ENCODE results near the gene SLC22A13. TPM values are rescaled to one million over a fixed set of nuclear protein-coding genes. Genes with fewer than 3 reads are reported as not detected.

The SLC22A13 gene
- total RNA-seq, 2 experiments from 2014 or later: 0.25 to 0.28 TPM

DNA sequence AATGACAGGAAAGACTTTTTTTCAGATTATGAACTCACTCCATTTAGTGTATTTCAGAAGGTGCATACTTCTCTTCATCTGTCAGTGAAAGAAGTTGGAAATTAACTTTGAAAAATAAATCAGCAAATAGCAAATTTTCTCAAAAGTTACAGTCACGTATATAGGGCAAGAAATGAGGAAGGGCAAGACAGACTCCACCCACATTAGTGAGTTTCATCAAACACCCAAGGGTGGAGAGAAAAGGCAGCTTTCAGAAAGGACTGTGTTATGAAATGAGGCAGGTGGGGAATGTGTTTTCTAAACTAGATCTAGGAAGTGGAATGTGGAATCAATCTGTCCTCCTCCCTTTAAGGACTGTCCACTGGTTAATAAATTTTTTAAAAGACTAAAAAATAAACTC lies 2.9 kb downstream of the SLC22A13 start:
- peaks cover 14% of the 10 kb centered on the region for H3K4me1 Mint-ChIP-seq
- ChIA-PET CTCF (no interaction called here), POLR2A (no interaction called here)
- peaks cover 3% of the 10 kb centered on the region for H3K36me3 Mint-ChIP-seq (ENCODE audit: low read depth)
- H3K27me3 Mint-ChIP-seq: no peaks in the 10 kb centered on the region
- no peak for DNase-seq
- H3K4me3 Mint-ChIP-seq: no peak overlapping the region
- H3K27ac Mint-ChIP-seq: no peak overlapping the region
- no peaks in the 10 kb centered on the region for H3K9me3 Mint-ChIP-seq

GRCh38 chr3:38270606-38271005 lies 5.0 kb downstream of the SLC22A13 start:
- POLR2A ChIA-PET: no interaction called here
- Mint-ChIP-seq H3K9me3 (no peaks in the 10 kb centered on the region), H3K27ac (no peak overlapping the region), H3K36me3 (ENCODE audit: low read depth) (peaks cover 3% of the 10 kb centered on the region), H3K4me3 (no peak overlapping the region), H3K27me3 (no peaks in the 10 kb centered on the region), H3K4me1 (peaks cover 14% of the 10 kb centered on the region)
- CTCF ChIA-PET: no interaction called here
- no peak for DNase-seq

DNA sequence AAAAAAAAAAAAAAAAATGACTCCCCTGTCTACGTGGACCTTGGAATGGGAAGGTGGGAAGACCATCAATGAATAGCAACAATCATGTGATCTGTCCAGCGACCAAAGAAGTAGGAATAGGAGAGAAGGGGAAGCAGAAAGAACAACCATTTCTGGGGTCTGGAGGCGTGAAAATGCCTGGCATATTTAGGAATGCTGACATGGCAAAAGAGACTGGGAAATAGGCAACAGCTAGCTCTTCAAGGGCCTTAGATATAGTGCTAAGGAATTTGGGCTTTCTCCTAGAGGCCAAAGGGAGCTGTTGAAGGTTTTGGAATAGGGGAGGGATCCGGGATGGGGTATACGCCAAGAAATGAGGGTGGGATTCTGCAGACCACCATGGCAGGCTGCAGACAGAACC lies 5.9 kb downstream of the SLC22A13 start:
- no peaks in the 10 kb centered on the region for H3K9me3 Mint-ChIP-seq
- H3K36me3 Mint-ChIP-seq (ENCODE audit: low read depth): peaks cover 3% of the 10 kb centered on the region
- ChIA-PET CTCF (no interaction called here), POLR2A (no interaction called here)
- no peak overlapping the region for H3K4me3 Mint-ChIP-seq
- no peak overlapping the region for H3K27ac Mint-ChIP-seq
- DNase-seq: no peak
- no peaks in the 10 kb centered on the region for H3K27me3 Mint-ChIP-seq
- peaks cover 12% of the 10 kb centered on the region for H3K4me1 Mint-ChIP-seq

GRCh38 chr3:38274864-38275649 lies 9.4 kb downstream of the SLC22A13 start:
- CTCF ChIA-PET: no interaction called here
- no peaks in the 10 kb centered on the region for H3K27me3 Mint-ChIP-seq
- H3K4me1 Mint-ChIP-seq: no peaks in the 10 kb centered on the region
- no peak overlapping the region for H3K27ac Mint-ChIP-seq
- peaks cover 3% of the 10 kb centered on the region for H3K36me3 Mint-ChIP-seq (ENCODE audit: low read depth)
- POLR2A ChIA-PET: no interaction called here
- no peak for DNase-seq
- H3K9me3 Mint-ChIP-seq: no peaks in the 10 kb centered on the region
- no peak overlapping the region for H3K4me3 Mint-ChIP-seq

- CTCF ChIA-PET: no interaction called here
- Mint-ChIP-seq H3K27ac (no peak overlapping the region), H3K36me3 (ENCODE audit: low read depth) (peaks cover 3% of the 10 kb centered on the region)
Observed at GRCh38 chr3:38275658-38276057, 10.0 kb downstream of the SLC22A13 start.

GRCh38 chr3:38276081-38276916 lies 10.7 kb downstream of the SLC22A13 start:
- Mint-ChIP-seq H3K27me3 (no peaks in the 10 kb centered on the region), H3K9me3 (no peaks in the 10 kb centered on the region), H3K36me3 (ENCODE audit: low read depth) (no peaks in the 10 kb centered on the region), H3K4me1 (no peaks in the 10 kb centered on the region), H3K27ac (no peak overlapping the region), H3K4me3 (no peak overlapping the region)
- ChIA-PET POLR2A (no interaction called here), CTCF (no interaction called here)
- DNase-seq: no peak

More at GRCh38 chr3:38275658-38276057, 10.0 kb downstream of the SLC22A13 start:
- DNase-seq: no peak
- POLR2A ChIA-PET: no interaction called here
- Mint-ChIP-seq H3K4me3 (no peak overlapping the region), H3K27me3 (no peaks in the 10 kb centered on the region), H3K4me1 (no peaks in the 10 kb centered on the region), H3K9me3 (no peaks in the 10 kb centered on the region)

GRCh38 chr3:38276917-38277630 lies 11.5 kb downstream of the SLC22A13 start:
- POLR2A ChIA-PET: no interaction called here
- no peaks in the 10 kb centered on the region for H3K36me3 Mint-ChIP-seq (ENCODE audit: low read depth)
- no peak for DNase-seq
- no peak overlapping the region for H3K27ac Mint-ChIP-seq
- no peak overlapping the region for H3K4me3 Mint-ChIP-seq
- no peaks in the 10 kb centered on the region for H3K9me3 Mint-ChIP-seq
- CTCF ChIA-PET: no interaction called here
- H3K27me3 Mint-ChIP-seq: no peaks in the 10 kb centered on the region
- H3K4me1 Mint-ChIP-seq: no peaks in the 10 kb centered on the region

GRCh38 chr3:38278841-38279240 lies 13.2 kb downstream of the SLC22A13 start:
- no peak for DNase-seq
- Mint-ChIP-seq H3K9me3 (no peaks in the 10 kb centered on the region), H3K27me3 (no peaks in the 10 kb centered on the region), H3K36me3 (ENCODE audit: low read depth) (no peaks in the 10 kb centered on the region), H3K4me1 (no peaks in the 10 kb centered on the region), H3K4me3 (no peak overlapping the region), H3K27ac (no peak overlapping the region)
- ChIA-PET POLR2A (no interaction called here), CTCF (interaction anchor here (0.7 kb wide), 1 partner anchor 345 kb away, joined by 5 read pairs; no protein-coding TSS in a partner anchor)

DNA sequence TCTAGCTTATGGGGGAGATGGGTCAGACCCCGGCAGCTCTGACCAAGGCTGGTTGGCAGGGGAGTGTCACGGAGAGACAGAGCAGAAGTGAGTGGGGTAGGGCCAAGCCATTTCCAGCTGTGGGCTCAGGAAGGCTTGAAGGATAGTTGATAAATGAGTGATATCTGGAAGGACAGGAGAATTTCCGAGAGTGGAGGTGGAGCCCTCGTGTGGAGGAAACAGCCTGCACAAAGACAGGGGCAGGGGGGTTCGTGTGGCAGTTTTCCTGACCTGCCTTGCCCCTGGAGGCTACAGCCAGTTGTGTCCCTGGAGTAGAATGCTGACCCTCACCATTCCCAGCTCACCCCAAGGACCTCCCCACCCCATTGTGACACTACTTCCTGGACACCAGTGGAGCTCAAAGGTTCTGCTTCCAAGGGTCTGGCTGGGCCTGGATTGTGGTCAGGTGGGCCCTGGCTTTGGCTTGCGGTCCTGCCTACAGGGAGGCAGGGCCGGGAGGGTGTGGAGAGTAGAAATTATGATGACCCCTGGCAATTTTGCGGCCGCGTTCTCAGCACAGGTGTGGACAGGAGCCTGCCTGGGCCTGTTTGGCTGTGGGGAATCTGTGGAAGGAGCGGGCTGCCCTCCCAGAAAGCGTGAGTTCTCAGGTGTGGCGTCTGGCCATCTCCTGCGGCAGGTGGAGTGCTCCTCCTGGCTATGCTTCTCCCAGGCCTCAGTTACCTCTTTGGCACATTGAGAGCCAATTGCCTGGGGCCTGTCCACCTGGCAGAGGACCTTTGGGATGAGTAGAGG lies 16.5 kb downstream of the SLC22A13 start, which contains the start of gene SLC22A14:
TSS of gene SLC22A14 (plus strand) at position 400 of the 792 bp plus-strand sequence. CDS start 23,733 bp downstream, outside the sequence.
- CTCF ChIA-PET: no interaction called here
- H3K9me3 Mint-ChIP-seq: no peaks in the 10 kb centered on the region
- DNase-seq: no peak
- H3K4me3 Mint-ChIP-seq: no peak within 1 kb of the TSS
- no peaks in the 10 kb centered on the region for H3K4me1 Mint-ChIP-seq
- no peaks in the 10 kb centered on the region for H3K27me3 Mint-ChIP-seq
- no peak within 1 kb of the TSS for H3K27ac Mint-ChIP-seq
- POLR2A ChIA-PET: no interaction called here
- H3K36me3 Mint-ChIP-seq (ENCODE audit: low read depth): no peaks in the 10 kb centered on the region

- Mint-ChIP-seq H3K4me1 (no peaks in the 10 kb centered on the region), H3K9me3 (no peaks in the 10 kb centered on the region), H3K4me3 (no peak overlapping the region), H3K36me3 (ENCODE audit: low read depth) (no peaks in the 10 kb centered on the region), H3K27me3 (no peaks in the 10 kb centered on the region), H3K27ac (no peak overlapping the region)
- ChIA-PET CTCF (no interaction called here), POLR2A (no interaction called here)
- no peak for DNase-seq
Observed at GRCh38 chr3:38283810-38284755, 18.5 kb downstream of the SLC22A13 start.

DNA sequence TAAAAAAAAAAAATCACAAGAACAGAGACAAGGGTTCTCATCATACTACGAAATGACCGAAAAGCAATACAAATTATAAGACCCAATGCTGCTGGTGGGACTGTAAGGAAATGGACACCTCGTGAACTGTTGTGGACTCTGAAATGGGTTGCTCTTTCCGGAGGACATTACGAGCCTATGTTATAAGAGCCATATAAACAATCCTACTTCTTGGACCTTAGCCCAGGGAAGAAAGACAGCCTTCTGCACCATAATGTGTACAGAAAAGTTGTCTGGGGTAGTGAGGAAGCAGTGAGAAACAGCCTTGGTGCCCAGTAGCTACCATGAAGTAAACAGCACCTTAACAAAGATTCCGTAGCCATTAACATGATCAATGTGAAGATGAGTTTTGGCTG lies 19.1 kb downstream of the SLC22A13 start:
- Mint-ChIP-seq H3K9me3 (no peaks in the 10 kb centered on the region), H3K27ac (no peak overlapping the region), H3K27me3 (no peaks in the 10 kb centered on the region), H3K4me3 (no peak overlapping the region), H3K36me3 (ENCODE audit: low read depth) (no peaks in the 10 kb centered on the region), H3K4me1 (no peaks in the 10 kb centered on the region)
- ChIA-PET POLR2A (no interaction called here), CTCF (no interaction called here)
- no peak for DNase-seq
